HG02798 (cell line): ENCODE data around the gene SLC25A44.
"Not testable (repeated sequence)": the region's sequence is repeated elsewhere in the genome, so short reads cannot be mapped to it uniquely, and the experiment has no call there.

ENCODE experiments used
- ATAC-seq: cut with Tn5 transposase; IDR thresholded peaks from one replicate; pipeline ENCODE4 v1.9.1; 2021; ENCODE audit warnings: mild to moderate bottlenecking; ENCODE audit not compliant: unreplicated experiment, poor library complexity

The SLC25A44 gene

DNA sequence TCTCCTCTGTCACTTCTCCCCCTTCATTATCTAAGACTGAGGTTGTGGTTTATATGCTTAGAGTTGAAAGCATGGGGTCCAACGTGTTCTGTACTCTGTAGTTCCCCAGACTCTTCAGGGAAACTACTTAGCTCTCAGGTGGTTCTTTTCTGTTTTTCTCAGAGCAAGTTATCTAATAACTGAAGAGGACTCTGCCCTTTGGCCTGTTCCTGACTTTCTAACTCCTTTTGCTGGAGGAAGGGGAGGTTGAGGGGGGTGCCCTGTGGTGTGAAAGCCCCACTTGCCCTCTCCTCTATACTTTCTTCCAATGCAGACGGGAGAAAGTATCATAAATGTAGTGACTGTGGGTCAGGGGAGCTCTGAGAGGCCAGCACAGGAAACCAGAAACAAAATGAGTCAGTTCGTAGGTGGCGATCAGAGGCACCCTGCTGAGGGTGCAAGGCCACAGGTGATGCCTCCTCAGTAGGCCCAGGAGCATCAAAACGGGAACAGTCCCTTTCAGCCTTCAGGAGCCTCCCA, 5.0 kb downstream of the SLC25A44 start:
- ATAC-seq, result peak; percentile 40

DNA sequence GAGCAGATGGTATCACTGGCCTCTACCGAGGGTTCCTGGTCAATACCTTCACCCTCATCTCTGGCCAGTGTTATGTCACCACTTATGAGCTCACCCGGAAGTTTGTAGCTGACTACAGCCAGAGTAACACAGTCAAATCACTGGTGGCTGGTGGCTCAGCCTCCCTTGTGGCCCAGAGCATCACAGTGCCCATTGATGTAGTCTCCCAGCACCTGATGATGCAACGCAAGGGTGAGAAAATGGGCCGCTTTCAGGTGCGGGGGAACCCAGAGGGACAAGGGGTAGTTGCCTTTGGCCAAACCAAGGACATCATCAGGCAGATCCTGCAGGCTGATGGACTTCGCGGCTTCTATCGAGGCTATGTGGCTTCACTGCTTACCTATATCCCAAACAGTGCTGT, 6.1 kb downstream of the SLC25A44 start:
- ATAC-seq, result no peak

DNA sequence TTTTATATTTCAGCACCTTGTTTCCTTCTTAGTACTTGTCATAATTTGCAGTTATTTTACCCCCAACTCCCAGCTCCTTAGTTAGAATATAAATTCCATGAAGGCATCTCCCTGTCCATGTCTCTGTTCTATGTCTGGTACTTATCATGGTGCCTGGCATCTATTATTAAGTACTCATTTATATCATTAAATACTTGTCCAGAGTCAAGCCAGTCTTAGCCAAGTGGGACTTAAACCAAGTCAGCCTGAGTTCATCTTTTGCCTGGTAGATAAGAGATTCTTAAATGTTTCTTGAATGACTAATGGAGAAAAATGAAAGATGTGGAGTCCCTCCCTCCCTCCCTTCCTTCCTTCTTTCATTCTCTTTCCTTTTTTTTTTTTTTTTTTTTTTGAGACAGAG, 9.4 kb downstream of the SLC25A44 start:
- no peak for ATAC-seq

DNA sequence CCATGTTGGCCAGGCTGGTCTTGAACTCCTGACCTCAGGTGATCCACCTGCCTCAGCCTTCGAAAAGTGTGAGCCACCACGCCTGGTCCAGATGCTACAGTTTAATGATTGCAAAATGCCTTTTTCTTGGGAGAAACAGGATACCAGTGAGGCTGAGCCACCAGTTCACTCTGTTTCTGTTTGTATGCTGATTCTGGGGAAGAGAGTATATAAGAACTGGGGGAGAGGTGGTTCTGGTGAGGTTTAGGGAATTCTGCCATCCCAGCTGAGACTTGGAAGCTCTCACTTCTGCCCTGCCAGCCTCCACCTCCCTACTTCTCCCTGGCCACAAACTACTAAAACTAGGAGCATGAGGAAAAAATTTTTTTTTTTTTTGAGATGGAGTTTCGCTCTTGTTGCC, 10.8 kb downstream of the SLC25A44 start:
- ATAC-seq, result no peak

DNA sequence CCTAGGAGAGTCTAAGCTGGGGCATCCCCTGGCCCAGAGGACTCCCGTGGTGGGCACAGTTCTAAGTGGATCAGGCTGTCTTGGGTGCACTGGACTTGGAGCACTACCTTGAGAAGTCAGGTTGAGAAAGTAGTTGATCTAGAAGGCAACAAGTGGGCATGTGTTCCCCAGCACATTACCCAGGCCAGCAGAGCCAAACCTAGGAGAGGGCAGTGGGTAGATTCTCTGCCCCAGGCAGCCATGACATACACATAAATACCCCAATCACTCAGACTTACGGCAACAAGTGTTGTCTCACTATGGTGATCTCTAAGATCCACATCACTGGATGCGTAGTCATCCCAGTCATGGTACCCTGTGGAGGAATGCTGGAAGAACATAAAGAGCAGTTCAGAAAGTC, 17.3 kb downstream of the SLC25A44 start:
- ATAC-seq, result no peak

DNA sequence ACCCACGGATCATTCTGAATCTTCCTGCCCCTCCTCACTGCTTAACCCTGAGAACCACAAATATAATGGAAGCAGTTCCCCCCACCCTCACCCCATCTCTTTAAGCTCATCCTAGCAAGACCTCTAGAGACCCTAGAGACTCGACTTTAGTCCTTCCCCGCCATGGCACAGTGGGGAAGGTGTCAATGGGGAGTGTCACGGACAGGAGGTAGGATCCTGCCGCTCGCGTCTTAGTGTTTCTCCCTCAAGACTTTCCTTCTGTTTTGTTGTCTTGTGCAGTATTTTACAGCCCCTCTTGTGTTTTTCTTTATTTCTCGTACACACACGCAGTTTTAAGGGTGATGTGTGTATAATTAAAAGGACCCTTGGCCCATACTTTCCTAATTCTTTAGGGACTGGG, 18.2 kb downstream of the SLC25A44 start:
- no peak for ATAC-seq

DNA sequence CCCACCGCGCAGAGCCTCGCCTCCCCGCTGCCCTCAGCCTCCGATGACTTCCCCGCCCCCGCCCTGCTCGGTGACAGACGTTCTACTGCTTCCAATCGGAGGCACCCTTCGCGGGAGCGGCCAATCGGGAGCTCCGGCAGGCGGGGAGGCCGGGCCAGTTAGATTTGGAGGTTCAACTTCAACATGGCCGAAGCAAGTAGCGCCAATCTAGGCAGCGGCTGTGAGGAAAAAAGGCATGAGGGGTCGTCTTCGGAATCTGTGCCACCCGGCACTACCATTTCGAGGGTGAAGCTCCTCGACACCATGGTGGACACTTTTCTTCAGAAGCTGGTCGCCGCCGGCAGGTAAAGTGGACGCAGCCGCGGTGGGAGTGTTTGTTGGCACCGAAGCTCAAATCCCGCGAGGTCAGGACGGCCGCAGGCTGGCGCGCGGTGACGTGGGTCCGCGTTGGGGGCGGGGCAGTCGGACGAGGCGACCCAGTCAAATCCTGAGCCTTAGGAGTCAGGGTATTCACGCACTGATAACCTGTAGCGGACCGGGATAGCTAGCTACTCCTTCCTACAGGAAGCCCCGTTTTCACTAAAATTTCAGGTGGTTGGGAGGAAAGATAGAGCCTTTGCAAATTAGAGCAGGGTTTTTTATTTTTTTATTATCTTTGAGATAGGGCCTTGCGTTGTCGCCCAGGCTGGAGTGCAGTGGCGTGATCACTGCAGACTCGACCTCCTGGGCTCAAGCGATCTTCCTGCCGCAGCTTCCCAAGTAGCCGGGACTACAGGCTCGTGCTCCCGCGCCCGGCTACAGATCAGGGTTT, 19.1 kb downstream of the SLC25A44 start, which contains the start of gene PMF1:
Gene PMF1 (plus strand): TSS at position 175 of the 811 bp plus-strand sequence. CDS start 9 bp downstream, at position 184.
- ATAC-seq, result peak; percentile 92

DNA sequence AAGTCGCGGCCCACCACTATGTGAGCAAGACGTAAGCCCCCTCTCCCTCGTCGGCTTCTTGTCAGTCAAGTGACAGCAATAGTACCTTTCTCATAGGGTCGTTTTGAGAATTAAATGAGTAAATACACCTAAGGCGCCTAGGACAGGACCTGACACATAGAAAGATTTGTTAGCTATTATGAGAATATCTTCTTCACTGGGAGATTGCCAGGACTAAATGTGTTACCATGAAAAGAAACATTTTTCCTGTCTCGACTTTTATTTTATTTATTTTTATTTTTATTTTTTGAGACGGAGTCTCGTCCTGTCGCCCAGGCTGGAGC, 19.7 kb downstream of the SLC25A44 start:
- ATAC-seq, result no peak

DNA sequence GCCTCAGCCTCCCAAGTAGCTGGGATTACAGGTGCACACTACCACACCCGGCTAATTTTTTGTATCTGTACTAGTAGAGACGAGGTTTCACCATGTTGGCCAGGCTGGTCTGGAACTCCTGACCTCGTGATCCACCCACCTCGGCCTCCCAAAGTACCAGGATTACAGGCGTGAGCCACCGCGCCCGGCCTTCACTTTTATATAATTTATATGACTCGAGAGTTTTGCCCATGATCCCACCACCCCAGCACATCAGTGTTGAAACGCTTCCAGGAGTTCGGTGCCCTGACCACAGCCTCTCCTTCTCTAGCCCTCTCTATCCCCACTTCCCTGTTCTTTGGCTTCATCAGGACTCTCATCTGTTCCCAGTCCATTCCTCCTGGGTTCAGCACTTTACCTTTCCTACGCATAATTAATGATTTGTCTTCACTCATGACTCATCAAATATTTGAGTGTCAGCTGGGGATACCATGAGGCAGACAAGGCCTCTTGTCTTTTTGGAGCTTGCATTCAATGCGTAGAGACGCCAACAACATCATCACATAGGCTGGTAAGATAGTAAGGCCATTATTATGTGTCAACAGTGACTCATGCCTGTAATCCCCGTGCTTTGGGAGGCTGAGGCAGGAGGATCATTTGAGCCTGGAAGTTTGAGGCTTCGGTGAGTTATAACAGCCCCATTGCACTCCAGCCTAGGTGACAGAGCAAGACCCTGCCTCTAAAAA, 20.3 kb downstream of the SLC25A44 start:
- ATAC-seq, result no peak

DNA sequence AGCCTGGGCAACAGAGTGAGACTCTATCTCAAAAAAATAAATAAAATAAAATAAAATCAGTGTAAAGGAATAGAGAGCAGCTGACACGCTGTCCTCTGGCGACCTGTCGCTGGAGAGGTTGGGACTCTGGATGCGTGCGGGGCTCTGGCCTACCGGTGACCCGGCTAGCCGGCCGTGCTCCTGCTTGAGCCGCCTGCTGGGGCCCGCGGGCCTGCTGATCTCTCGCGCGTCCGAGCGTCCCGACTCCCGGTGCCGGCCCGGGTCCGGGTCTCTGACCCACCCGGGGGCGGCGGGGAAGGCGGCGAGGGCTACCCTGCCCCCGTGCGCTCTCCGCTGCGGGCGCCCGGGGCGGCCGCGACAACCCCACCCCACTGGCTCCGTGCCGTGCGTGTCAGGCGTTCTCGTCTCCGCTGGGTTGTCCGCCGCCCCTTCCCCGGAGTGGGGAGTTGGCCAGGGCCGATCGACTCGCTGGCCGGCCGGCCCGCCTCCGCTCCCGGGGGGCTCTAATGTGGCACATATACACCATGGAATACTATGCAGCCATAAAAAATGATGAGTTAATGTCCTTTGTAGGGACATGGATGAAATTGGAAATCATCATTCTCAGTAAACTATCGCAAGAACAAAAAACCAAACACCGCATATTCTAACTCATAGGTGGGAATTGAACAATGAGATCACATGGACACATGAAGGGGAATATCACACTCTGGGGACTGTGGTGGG, 22.6 kb downstream of the SLC25A44 start:
- not testable (repeated sequence) for ATAC-seq

DNA sequence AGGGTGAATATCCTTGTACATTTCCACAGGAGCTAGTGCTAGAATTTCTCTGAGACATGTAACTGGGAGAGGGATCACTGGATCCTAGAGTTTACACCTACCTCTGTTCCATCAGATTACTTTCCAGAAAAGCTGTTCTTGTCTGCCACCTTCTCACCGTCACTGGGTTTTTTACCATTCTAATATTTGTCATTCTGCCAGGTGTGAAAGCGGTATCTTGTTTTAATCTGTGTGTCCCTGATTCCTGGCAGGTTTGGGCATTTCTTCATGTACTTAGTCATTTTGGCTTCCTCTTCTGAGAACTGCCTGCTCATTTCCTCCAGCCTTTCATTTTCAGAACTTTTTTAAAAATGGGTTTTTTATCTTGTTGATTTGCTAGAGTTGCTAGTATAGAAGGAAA, 24.0 kb downstream of the SLC25A44 start:
- ATAC-seq, result no peak

DNA sequence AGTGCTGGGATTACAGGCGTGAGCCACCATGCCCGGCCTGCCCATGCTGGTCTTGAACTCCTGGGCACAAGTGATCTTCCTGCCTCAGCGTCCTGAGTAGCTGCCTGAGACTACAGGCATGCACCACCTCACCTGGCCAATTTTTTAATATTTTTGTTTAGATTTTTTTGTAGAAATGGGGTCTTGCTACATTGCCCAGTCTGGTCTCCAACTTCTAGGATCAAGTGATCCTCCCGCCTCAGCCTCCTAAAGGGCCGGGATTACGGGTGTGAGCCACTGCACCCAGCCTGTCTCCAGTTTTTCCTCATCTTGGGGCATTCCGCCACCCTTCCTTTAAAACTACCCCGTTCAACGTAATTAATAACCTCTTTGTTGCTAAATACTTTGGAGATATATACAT, 26.3 kb downstream of the SLC25A44 start:
- ATAC-seq, result no peak

DNA sequence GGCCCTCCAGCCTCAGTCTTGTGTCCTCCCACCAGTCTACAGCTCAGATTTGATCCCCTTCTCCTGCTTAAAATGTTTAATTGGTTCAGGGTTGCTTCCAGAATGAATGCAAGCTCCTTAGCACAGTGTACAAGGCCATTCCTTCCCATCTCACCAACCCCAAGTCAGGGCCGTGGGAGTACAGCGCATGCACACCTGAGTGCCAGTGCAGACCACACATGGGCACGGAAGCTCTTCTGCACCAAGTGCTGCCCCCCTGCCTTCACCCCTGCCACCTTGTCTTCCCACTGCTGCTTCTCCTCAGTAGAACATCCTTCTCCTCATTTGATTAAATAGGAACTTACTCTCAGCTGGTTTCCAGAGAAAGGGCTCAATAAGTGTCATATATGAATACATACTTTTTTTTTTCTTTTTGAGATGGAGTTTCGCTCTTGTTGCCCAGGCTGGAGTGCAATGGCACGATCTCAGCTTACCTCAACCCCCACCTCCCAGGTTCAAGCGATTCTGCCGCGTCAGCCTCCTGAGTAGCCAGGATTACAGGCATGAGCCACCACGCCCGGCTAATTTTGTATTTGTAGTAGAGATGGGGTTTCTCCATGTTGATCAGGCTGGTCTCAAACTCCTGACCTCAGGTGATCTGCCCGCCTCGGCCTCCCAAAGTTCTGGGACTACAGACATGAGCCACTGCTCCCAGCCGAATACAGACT, 28.2 kb downstream of the SLC25A44 start:
- ATAC-seq, result no peak

DNA sequence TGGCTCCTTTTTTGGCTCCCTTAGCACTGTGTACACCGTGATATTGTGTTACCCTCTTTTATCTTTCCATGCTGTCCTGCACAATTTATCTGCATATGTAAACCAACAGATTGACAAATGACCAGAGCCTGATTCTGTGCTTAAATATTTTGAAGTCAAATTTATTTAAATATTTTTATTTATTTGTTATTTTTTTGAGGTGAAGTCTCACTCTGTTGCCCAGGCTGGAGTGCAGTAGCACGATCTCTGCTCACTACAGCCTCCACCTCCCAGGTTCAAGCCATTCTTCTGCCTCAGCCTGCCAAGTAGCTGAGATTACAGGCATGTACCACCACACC, 31.7 kb downstream of the SLC25A44 start:
- ATAC-seq, result peak; percentile 6

DNA sequence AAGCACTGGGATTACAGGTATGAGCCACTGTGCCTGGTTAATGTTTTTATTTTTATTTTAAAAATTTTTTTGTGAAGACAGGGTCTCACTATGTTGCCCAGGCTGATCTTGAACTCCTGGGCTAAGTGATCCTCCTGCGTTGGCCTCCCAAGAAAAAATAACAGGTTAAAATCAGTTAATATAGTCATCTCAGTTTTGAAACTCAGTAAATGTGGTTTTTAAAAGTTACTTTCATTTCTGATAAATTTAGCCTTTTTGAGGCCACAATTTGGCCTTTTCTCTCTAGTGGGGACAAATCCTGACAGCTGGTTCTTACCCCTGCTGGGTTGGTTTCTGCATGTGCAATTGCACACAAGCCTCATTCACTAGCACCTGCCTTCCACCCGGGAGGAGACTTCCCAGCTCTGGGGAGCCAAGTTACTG, 32.2 kb downstream of the SLC25A44 start:
- peak; percentile 82 for ATAC-seq

DNA sequence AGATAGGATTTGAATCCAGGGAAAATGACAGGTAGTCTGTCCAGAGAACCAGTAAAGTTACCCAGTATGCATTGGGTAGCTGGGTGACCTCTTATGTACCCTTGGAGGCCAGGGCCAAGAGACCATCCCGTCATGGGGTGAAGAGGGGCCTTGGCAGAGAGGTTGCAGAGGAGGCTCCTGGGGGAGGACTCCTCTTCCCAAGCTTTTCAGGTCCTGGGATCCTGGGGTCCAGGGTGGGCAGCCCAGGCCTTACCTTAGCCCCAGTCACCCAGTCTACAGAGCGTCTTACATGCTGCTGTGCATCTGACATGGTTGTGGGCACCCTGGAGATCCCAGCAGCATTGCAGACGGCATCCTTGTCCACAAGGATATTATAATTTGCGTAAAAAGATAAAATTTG, 32.9 kb downstream of the SLC25A44 start:
- ATAC-seq, result peak; percentile 3

DNA sequence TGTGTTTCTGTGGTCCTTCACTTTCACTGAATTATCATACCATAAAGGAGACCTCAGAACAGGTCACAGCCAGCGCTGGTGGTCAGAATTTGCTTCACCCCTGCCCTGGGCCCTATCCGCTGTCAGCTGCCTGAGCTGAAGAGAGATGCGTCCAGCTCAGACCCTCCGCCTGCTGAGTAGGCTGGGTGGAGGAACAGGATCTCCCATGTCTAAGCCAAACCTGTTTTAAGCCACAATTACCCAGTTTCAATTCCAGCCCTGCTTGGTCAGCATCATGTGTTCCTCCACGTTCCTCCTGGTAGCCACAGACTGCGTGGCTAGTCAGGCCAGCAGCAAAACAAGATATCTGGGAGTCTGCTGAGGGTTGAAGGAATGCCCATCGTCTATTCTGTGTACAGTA, 34.6 kb downstream of the SLC25A44 start:
- ATAC-seq, result no peak

DNA sequence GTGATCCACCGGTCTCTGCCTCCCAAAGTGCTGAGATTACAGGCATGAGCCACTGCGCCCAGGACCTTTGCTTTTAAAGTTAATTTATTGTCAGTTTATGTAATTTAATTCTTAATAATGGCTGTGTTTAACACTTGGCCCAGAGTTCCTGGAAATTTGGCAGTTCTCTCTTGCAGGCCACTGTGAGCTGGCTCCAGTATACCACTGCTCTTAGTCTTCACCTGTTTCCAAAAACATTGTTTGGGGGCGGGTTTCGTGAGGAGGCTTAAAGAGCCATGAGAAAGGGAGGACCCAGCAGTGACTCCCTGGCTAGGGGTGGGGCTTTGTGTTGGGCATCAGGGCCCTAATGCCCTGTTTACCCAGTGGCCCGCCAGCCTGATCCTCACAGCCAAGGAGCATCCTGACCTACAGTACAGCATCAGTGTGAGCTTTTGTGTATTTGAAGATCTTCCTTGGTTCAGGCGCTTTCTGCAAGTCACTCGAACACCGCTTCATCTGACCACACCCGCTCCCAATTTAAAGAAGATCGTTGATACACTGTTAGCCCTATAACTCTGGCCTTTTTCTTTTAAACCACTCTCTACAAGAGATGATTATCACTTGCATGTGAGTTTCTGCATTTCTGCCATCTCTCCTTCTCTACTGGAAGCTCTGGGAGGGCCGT, 36.0 kb downstream of the SLC25A44 start:
- ATAC-seq, result no peak

DNA sequence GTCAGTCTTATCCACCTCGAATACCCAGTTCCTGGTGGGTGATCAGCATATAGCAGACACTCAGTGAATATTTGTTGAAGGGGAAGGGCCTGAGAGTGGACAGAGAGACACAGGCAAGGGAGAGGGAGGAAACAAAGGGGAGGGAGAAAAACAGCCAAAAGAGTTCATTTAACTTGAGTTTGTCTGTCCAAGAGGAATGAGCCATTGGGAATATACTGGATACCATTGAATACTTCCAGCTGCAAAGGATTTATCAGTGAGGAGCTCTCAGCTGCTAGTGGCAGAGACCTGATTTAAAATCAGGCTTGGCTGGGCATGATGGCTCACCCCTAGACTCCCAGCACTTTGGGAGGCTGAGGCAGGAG, 36.6 kb downstream of the SLC25A44 start:
- no peak for ATAC-seq
